Thyroid gland (tissue), 4 donors: ENCODE results near the gene UBTD1. TPM values are rescaled to one million over a fixed set of nuclear protein-coding genes. Genes with fewer than 3 reads are reported as not detected.

ENCODE experiments used
- DNase-seq, 2 donors: peaks; one replicate each; pipeline ENCODE4 v3.0.0-alpha.2; 2019
- H3K27ac ChIP-seq, 3 donors: fragments of 200-600 bp; sonication (generic); 1 replicate in 2 of 3; 2 replicates in 1 of 3; pipeline ENCODE4 v1.5.1; 2016 to 2019; ENCODE audit warnings: mild to moderate bottlenecking in 1 of 3, moderate library complexity in 1 of 3
- H3K27me3 ChIP-seq: fragments of 200-600 bp; sonication (generic); one replicate; pipeline ENCODE4 v1.5.1; 2019
- H3K36me3 ChIP-seq, 2 donors: fragments of 200-600 bp; sonication (generic); one replicate each; pipeline ENCODE4 v1.5.1; 2016 to 2019
- H3K4me1 ChIP-seq, 2 donors: fragments of 200-600 bp; sonication (generic); one replicate each; pipeline ENCODE4 v1.5.1; 2017 to 2019
- H3K4me3 ChIP-seq, 3 donors: fragments of 200-600 bp; sonication (generic); replicated peaks in 1 of 3; 1 replicate in 2 of 3; 2 replicates in 1 of 3; pipeline ENCODE4 v1.5.1; 2016; ENCODE audit warnings: mild to moderate bottlenecking in 1 of 3
- H3K9me3 ChIP-seq: fragments of 200-600 bp; sonication (generic); one replicate; pipeline ENCODE4 v1.5.1; 2017
- POLR2A ChIP-seq, 2 donors: fragments of 450-650 bp; IDR thresholded peaks; one replicate each; pipeline ENCODE4 v1.6.1; 2017; ENCODE audit warnings: antibody characterized with exemption in 2 of 2, mild to moderate bottlenecking in 2 of 2, moderate library complexity in 1 of 2
- WGBS, 2 donors: methylation state at CpG; one replicate each; pipeline ENCODE4 v1.1.5; 2017; 5-methylcytosine and 5-hydroxymethylcytosine counted together
- intact Hi-C: fragments of 100-400 bp; cut with DNase I; formaldehyde crosslinking; loops from one replicate; pipeline ENCODE4 v1.15.1; 2023
- total RNA-seq, 4 donors: library from RNA; depleted of rRNA; stranded (reverse); fragments of >200 nt; gene quantifications; one replicate each; pipeline ENCODE4 v1.2.3, GENCODE V29; 2016
- TF ChIP-seq, protein P1 (sequence below), 6 experiments: fragments of 200-600 bp in 3 of 6; fragments of 450-650 bp in 3 of 6; sonication (generic) in 3 of 6; IDR thresholded peaks; one replicate each; pipeline ENCODE4 v1.5.1; 2016 to 2019; ENCODE audit warnings: antibody characterized with exemption in 6 of 6, mild to moderate bottlenecking in 2 of 6, inconsistent platforms in 1 of 6, moderate library complexity in 1 of 6

Gene UBTD1
- total RNA-seq, 4 donors from 2014 or later = 7.8 to 27.8 (median 20.0) TPM

DNA sequence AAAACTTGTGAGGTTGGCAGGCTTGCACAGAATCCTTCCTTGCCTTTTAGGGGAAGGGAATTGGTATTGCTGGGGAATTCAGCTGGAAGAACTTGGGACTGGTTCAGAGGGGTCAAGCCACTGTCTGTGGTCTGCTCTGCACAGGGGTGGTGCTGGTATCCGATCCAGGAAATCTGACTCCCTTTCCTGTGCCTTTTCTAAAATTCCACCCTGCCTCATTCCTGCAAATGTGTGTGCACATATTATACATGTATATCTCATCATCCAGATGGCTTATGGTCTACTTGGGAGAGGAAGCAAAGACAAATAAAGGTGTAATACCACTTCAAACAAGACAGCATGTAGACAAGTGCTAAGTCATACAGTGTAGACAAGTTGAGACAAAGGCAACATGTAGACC is 14.3 kb downstream of the UBTD1 start:
- no peaks in the 10 kb centered on the region for H3K27me3 ChIP-seq
- H3K27ac ChIP-seq = no peak overlapping the region
- peaks cover 0 to 27% of the 10 kb centered on the region in 2 donors for H3K4me1 ChIP-seq
- no peaks in the 10 kb centered on the region for H3K9me3 ChIP-seq
- no peak for DNase-seq
- TF ChIP-seq POLR2A (IDR thresholded peaks at IDR 0.05) = no peak
- TF ChIP-seq, protein P1, sequence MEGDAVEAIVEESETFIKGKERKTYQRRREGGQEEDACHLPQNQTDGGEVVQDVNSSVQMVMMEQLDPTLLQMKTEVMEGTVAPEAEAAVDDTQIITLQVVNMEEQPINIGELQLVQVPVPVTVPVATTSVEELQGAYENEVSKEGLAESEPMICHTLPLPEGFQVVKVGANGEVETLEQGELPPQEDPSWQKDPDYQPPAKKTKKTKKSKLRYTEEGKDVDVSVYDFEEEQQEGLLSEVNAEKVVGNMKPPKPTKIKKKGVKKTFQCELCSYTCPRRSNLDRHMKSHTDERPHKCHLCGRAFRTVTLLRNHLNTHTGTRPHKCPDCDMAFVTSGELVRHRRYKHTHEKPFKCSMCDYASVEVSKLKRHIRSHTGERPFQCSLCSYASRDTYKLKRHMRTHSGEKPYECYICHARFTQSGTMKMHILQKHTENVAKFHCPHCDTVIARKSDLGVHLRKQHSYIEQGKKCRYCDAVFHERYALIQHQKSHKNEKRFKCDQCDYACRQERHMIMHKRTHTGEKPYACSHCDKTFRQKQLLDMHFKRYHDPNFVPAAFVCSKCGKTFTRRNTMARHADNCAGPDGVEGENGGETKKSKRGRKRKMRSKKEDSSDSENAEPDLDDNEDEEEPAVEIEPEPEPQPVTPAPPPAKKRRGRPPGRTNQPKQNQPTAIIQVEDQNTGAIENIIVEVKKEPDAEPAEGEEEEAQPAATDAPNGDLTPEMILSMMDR (IDR thresholded peaks at IDR 0.05) = no peak
- 77 to 90% methylated on average over 1 of the region's 1 CpG for WGBS, 2 donors
- intact Hi-C loops = no loop called here
- no peaks in the 10 kb centered on the region for H3K36me3 ChIP-seq
- H3K4me3 ChIP-seq = no peak overlapping the region

DNA sequence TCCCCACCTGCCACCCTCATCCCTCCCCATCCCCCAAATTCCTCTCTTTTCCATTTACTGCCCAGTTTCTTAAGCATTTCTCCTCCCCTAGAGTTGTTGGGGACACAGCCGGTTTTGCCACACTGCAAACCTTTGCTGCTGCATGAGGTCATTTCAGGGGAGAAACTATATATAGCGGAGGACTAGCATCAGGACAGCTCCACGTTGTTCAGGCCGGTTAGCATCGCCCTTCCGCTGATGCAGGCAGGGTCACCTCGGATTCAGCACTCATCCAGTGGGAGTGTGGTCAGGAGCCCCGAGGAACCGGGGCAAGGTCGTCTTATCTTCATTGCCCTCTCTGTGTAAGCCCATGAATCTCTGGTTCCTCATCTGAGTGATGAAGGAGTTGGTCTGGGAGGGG is 15.6 kb downstream of the UBTD1 start:
- TF ChIP-seq, protein P1 (IDR thresholded peaks at IDR 0.05) = no peak
- TF ChIP-seq POLR2A (IDR thresholded peaks at IDR 0.05) = no peak
- DNase-seq = no peak
- H3K4me1 ChIP-seq = peaks cover 0 to 33% of the 10 kb centered on the region in 2 donors
- no peaks in the 10 kb centered on the region for H3K9me3 ChIP-seq
- no peaks in the 10 kb centered on the region for H3K27me3 ChIP-seq
- 76 to 83% methylated on average over 10 of the region's 10 CpGs for WGBS, 2 donors
- intact Hi-C loops = no loop called here
- H3K27ac ChIP-seq = no peak overlapping the region
- no peaks in the 10 kb centered on the region for H3K36me3 ChIP-seq
- H3K4me3 ChIP-seq = no peak overlapping the region

DNA sequence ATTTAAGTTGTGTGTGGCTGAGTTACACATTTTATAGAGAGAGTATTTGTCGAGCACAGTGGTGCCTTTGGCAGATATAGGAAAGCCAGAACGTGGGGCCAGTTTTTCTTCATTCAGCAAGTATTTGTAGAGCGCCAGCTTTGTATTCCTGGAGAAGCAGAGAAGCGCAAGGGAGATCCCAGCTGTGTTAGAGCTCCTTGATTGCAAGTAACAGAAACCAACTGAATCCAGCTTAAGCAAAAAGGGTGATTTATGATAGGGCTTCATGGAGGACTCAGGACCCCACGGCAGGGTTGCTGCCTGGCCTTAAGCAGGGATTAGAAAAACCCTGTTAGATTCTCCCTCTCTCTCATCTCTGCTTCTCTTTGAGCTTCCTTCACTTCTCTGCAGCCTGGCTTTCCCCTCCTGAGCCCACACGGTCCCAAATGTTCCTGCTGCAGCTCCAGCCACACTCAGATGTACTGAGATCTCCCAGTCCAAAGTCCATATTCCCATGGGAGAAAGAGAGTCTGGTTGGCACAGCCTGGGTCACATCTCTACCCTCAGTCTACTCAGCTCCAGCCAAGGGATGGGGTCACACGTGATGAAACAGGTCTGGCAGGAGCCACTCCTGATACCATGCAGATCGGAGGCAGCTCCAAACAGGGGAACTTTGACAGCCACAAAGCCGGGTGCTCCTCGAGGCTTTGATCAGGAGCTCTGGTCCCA is 16.7 kb downstream of the UBTD1 start:
- H3K4me3 ChIP-seq = no peak overlapping the region
- intact Hi-C loops = no loop called here
- no peak for DNase-seq
- WGBS, 2 donors = 83 to 93% methylated on average over 7 to 10 of the region's 10 CpGs
- no peaks in the 10 kb centered on the region for H3K27me3 ChIP-seq
- H3K27ac ChIP-seq = no peak overlapping the region
- no peaks in the 10 kb centered on the region for H3K9me3 ChIP-seq
- H3K4me1 ChIP-seq = peaks cover 1 to 40% of the 10 kb centered on the region in 2 donors
- no peak for TF ChIP-seq POLR2A (IDR thresholded peaks at IDR 0.05)
- TF ChIP-seq, protein P1 (IDR thresholded peaks at IDR 0.05) = no peak
- H3K36me3 ChIP-seq = no peaks in the 10 kb centered on the region

DNA sequence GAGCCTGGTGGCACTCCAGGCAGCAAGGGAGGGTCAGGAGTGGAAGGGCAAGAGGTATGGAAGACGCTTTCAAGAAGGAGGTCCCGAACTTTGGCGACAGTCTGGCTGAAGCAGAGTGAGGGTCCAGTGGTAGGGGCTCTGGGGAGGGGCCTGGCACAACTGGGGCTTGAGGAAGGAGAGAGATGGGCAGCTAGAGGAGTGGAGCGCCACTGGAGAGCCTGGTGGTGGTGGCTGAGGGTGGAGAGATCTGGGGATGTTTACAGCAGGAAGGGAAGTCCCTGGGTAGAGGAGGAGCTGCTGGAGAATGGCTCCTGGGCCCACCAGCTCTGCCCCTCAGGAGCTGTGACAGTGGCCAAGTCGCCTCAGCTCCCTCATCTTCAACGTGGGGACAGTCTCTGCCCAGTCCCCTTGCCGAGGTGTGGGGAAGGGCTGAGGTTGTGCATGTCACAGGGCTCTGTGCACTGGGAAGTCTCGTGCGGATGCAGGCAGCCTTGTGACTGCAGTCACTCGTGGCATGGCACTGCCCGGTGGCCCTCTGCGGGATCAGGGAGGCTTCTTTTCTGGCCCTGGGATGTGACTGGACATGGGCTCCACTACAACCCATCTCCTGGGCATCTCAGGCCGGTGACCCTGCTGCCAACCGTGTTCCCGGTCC is 18.5 kb downstream of the UBTD1 start:
- TF ChIP-seq, protein P1 (IDR thresholded peaks at IDR 0.05) = no peak
- TF ChIP-seq POLR2A (IDR thresholded peaks at IDR 0.05) = no peak
- Histone ChIP-seq H3K4me3 (no peak overlapping the region), H3K9me3 (no peaks in the 10 kb centered on the region), H3K27me3 (no peaks in the 10 kb centered on the region), H3K36me3 (no peaks in the 10 kb centered on the region), H3K4me1 (peaks cover 15 to 51% of the 10 kb centered on the region in 2 donors), H3K27ac (peak overlapping the region in 2 of 3 donors; percentile 45 to 51)
- intact Hi-C loops = no loop called here
- 79 to 91% methylated on average over 7 of the region's 15 CpGs for WGBS, 2 donors
- no peak for DNase-seq

DNA sequence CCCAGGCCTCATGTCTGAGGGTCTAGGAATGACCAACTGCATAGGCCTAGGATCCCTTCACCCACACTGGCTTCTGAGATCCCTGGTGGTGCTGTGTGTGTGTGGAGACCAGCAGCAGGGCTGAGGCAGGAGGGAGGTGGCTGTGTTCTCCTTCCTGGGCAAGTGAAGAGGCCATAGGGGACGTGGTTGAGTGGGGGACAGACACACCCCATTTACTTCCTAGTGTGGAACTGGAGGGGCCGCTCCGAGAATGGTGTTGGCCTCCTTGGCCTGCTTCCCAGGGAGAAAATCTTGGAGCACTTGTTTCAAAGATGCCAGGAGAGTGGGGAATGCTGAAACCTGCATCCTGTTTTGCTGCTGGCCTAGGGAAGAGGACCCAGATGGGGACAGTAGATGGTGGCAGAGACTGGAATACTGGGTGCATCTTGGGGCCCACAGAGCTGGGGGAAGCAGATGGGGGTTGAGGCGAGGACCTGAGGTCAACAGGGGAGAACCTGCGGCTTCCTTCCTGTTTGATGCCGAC is 19.1 kb downstream of the UBTD1 start:
- H3K36me3 ChIP-seq = no peaks in the 10 kb centered on the region
- intact Hi-C loops = no loop called here
- 52 to 61% methylated on average over 4 to 6 of the region's 6 CpGs for WGBS, 2 donors
- peaks cover 15 to 57% of the 10 kb centered on the region in 2 donors for H3K4me1 ChIP-seq
- H3K27ac ChIP-seq = peak overlapping the region; percentile 20 to 51 (median 45)
- H3K4me3 ChIP-seq = no peak overlapping the region
- DNase-seq = peak in 1 of 2 donors; percentile 34
- no peak for TF ChIP-seq POLR2A (IDR thresholded peaks at IDR 0.05)
- TF ChIP-seq, protein P1 (IDR thresholded peaks at IDR 0.05) = no peak
- H3K9me3 ChIP-seq = no peaks in the 10 kb centered on the region
- H3K27me3 ChIP-seq = no peaks in the 10 kb centered on the region
